HFF-Myc (cell line): Measurements from ENCODE around the gene ACVRL1.

ENCODE experiments used
- DNase-seq: peaks from one replicate; pipeline ENCODE4 v3.0.0-alpha.2; 2011; ENCODE audit warnings: low read depth; ENCODE audit errors: extremely low read depth
- H3K4me3 ChIP-seq: replicated peaks from 2 replicates; pipeline ENCODE4 v1.5.1; 2011; ENCODE audit warnings: low read depth, mild to moderate bottlenecking, control low read depth, low read length
- TF ChIP-seq, protein P1 (sequence below): IDR thresholded peaks from 2 replicates; pipeline ENCODE4 v1.5.1; 2012; ENCODE audit warnings: mild to moderate bottlenecking, low read depth, low read length, control low read depth; ENCODE audit errors: missing control alignments

Gene ACVRL1

GRCh38 chr12:51873251-51873994 lies 33.9 kb upstream of the ACVRL1 start:
- TF ChIP-seq, protein P1, sequence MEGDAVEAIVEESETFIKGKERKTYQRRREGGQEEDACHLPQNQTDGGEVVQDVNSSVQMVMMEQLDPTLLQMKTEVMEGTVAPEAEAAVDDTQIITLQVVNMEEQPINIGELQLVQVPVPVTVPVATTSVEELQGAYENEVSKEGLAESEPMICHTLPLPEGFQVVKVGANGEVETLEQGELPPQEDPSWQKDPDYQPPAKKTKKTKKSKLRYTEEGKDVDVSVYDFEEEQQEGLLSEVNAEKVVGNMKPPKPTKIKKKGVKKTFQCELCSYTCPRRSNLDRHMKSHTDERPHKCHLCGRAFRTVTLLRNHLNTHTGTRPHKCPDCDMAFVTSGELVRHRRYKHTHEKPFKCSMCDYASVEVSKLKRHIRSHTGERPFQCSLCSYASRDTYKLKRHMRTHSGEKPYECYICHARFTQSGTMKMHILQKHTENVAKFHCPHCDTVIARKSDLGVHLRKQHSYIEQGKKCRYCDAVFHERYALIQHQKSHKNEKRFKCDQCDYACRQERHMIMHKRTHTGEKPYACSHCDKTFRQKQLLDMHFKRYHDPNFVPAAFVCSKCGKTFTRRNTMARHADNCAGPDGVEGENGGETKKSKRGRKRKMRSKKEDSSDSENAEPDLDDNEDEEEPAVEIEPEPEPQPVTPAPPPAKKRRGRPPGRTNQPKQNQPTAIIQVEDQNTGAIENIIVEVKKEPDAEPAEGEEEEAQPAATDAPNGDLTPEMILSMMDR, result no peak
- no peak overlapping the region for H3K4me3 ChIP-seq
- no peak for DNase-seq

DNA sequence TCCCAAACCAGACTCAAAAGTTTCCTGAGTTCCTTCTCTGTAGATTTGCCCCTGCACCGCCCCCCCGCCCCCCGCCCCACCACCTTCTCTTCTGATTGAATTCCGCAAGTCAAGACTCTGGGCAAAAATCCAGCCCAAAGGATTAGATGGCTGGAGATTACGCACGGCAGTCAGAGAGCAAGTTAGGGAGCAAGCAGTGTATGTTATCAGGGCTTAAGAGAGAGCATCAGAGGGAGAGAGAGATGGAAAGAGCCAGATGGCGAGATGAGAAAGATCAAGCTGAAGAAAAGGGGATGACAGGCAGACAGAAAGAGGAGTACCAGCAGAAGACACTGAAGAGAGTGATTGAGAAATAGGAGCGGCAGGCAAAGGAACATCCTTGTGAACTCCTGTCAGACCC lies 33.3 kb upstream of the ACVRL1 start:
- TF ChIP-seq, protein P1, result no peak
- H3K4me3 ChIP-seq, result no peak overlapping the region
- no peak for DNase-seq

- TF ChIP-seq, protein P1, result no peak
- no peak overlapping the region for H3K4me3 ChIP-seq
- DNase-seq, result no peak
Measured at GRCh38 chr12:51874486-51874885, 32.8 kb upstream of the ACVRL1 start.

- no peak for DNase-seq
- no peak overlapping the region for H3K4me3 ChIP-seq
- TF ChIP-seq, protein P1, result no peak
Measured at GRCh38 chr12:51879102-51879501, 28.2 kb upstream of the ACVRL1 start.

DNA sequence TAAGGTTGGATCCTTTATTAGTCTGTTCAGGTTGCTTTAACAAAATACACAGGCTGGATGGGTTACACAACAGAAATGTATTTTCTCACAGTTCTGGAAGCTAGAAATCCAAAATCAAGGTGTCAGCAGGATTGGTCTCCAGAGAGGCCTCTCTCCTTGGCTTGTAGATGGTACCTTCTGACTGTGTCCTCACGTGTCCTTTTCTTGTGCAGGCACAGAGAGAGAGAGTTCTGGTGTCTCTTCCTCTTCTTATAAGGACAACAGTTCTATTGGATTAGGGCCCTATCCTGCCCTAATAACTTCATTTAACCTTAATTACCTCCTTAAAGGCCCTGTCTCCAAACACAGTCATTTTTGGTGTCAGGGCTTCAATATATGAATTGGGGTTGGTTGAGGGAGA lies 24.0 kb upstream of the ACVRL1 start:
- TF ChIP-seq, protein P1, result no peak
- no peak for DNase-seq
- H3K4me3 ChIP-seq, result no peak overlapping the region

GRCh38 chr12:51883998-51884675 lies 23.2 kb upstream of the ACVRL1 start:
- H3K4me3 ChIP-seq, result no peak overlapping the region
- no peak for DNase-seq
- TF ChIP-seq, protein P1, result no peak
